Measurements from ENCODE around the gene RFTN2.

DNA sequence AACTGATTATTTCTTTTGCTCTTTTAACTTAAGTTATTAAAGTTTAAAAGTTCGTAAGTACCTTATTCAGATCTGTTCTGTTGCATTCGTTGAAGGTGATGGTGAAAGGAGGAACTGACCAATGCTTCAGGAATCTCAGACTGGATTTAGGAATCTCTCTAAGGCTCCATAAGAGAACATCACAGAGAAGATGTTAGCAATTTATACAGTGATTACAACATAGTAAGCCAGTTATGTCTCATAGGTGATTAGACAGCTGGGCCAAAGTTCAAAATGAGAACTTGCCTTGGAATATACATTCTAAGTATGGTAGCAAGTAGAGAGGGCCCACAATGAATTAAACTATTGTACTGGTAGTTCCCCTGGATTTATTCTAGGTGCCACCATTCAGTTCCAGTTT, 32.9 kb upstream of the RFTN2 start:
- TF ChIP-seq, protein P1, sequence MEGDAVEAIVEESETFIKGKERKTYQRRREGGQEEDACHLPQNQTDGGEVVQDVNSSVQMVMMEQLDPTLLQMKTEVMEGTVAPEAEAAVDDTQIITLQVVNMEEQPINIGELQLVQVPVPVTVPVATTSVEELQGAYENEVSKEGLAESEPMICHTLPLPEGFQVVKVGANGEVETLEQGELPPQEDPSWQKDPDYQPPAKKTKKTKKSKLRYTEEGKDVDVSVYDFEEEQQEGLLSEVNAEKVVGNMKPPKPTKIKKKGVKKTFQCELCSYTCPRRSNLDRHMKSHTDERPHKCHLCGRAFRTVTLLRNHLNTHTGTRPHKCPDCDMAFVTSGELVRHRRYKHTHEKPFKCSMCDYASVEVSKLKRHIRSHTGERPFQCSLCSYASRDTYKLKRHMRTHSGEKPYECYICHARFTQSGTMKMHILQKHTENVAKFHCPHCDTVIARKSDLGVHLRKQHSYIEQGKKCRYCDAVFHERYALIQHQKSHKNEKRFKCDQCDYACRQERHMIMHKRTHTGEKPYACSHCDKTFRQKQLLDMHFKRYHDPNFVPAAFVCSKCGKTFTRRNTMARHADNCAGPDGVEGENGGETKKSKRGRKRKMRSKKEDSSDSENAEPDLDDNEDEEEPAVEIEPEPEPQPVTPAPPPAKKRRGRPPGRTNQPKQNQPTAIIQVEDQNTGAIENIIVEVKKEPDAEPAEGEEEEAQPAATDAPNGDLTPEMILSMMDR (IDR thresholded peaks at IDR 0.05), result no peak
- TF ChIP-seq POLR2A (IDR thresholded peaks at IDR 0.05), result no peak
